HEK293 (cell line): Measurements from ENCODE around the gene INPP5A.

Experiments
- YY1 ChIP-seq: fragments of 450-650 bp; formaldehyde crosslinking; IDR thresholded peaks from 2 replicates; pipeline ENCODE4 v1.5.1; 2018; ENCODE audit warnings: missing biosample characterization, missing genetic modification characterization
- ZNF140 ChIP-seq: fragments of 450-650 bp; formaldehyde crosslinking; IDR thresholded peaks from 2 replicates; pipeline ENCODE4 v1.5.1; 2016; ENCODE audit warnings: missing biosample characterization, missing genetic modification characterization
- ZNF670 ChIP-seq: fragments of 450-650 bp; formaldehyde crosslinking; IDR thresholded peaks from 2 replicates; pipeline ENCODE4 v1.5.1; 2016; ENCODE audit warnings: missing biosample characterization, missing genetic modification characterization, low read depth
- TF ChIP-seq, protein P1 (sequence below): fragments of 450-650 bp; formaldehyde crosslinking; IDR thresholded peaks from 2 replicates; pipeline ENCODE4 v1.5.1; 2016; ENCODE audit warnings: missing biosample characterization, missing genetic modification characterization
- TF ChIP-seq, protein P2 (sequence below): fragments of 450-650 bp; formaldehyde crosslinking; IDR thresholded peaks from 2 replicates; pipeline ENCODE4 v1.5.1; 2017; ENCODE audit warnings: missing biosample characterization, missing genetic modification characterization
- TF ChIP-seq, protein P3 (sequence below): fragments of 450-650 bp; formaldehyde crosslinking; IDR thresholded peaks from 2 replicates; pipeline ENCODE4 v1.5.1; 2016; ENCODE audit warnings: missing biosample characterization, missing genetic modification characterization

- TF ChIP-seq, protein P1, sequence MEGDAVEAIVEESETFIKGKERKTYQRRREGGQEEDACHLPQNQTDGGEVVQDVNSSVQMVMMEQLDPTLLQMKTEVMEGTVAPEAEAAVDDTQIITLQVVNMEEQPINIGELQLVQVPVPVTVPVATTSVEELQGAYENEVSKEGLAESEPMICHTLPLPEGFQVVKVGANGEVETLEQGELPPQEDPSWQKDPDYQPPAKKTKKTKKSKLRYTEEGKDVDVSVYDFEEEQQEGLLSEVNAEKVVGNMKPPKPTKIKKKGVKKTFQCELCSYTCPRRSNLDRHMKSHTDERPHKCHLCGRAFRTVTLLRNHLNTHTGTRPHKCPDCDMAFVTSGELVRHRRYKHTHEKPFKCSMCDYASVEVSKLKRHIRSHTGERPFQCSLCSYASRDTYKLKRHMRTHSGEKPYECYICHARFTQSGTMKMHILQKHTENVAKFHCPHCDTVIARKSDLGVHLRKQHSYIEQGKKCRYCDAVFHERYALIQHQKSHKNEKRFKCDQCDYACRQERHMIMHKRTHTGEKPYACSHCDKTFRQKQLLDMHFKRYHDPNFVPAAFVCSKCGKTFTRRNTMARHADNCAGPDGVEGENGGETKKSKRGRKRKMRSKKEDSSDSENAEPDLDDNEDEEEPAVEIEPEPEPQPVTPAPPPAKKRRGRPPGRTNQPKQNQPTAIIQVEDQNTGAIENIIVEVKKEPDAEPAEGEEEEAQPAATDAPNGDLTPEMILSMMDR (tag by site-specific recombination) = no peak
- TF ChIP-seq YY1 (tag by site-specific recombination) (no peak), ZNF140 (tag by site-specific recombination) (no peak), ZNF670 (tag by site-specific recombination) (no peak)
- TF ChIP-seq, protein P2, sequence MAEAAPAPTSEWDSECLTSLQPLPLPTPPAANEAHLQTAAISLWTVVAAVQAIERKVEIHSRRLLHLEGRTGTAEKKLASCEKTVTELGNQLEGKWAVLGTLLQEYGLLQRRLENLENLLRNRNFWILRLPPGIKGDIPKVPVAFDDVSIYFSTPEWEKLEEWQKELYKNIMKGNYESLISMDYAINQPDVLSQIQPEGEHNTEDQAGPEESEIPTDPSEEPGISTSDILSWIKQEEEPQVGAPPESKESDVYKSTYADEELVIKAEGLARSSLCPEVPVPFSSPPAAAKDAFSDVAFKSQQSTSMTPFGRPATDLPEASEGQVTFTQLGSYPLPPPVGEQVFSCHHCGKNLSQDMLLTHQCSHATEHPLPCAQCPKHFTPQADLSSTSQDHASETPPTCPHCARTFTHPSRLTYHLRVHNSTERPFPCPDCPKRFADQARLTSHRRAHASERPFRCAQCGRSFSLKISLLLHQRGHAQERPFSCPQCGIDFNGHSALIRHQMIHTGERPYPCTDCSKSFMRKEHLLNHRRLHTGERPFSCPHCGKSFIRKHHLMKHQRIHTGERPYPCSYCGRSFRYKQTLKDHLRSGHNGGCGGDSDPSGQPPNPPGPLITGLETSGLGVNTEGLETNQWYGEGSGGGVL (tag by site-specific recombination) = no peak
- TF ChIP-seq, protein P3, sequence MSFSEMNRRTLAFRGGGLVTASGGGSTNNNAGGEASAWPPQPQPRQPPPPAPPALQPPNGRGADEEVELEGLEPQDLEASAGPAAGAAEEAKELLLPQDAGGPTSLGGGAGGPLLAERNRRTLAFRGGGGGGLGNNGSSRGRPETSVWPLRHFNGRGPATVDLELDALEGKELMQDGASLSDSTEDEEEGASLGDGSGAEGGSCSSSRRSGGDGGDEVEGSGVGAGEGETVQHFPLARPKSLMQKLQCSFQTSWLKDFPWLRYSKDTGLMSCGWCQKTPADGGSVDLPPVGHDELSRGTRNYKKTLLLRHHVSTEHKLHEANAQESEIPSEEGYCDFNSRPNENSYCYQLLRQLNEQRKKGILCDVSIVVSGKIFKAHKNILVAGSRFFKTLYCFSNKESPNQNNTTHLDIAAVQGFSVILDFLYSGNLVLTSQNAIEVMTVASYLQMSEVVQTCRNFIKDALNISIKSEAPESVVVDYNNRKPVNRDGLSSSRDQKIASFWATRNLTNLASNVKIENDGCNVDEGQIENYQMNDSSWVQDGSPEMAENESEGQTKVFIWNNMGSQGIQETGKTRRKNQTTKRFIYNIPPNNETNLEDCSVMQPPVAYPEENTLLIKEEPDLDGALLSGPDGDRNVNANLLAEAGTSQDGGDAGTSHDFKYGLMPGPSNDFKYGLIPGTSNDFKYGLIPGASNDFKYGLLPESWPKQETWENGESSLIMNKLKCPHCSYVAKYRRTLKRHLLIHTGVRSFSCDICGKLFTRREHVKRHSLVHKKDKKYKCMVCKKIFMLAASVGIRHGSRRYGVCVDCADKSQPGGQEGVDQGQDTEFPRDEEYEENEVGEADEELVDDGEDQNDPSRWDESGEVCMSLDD (tag by site-specific recombination) = no peak
Observed at GRCh38 chr10:132829403-132829802, 291.8 kb downstream of the INPP5A start.
